ENCODE measurements around the gene C19orf18. TPM values are rescaled to one million over a fixed set of nuclear protein-coding genes. Genes with fewer than 3 reads are reported as not detected.

C19orf18 gene
- total RNA-seq, result under 1 TPM in 1 of 2 donors, not detected in 1; 0.34 TPM

GRCh38 chr19:57974434-57974833 lies at the start of gene C19orf18:
Gene C19orf18 (minus strand): TSS chr19:57974534. CDS start chr19:57974432, 102 bp downstream.

DNA sequence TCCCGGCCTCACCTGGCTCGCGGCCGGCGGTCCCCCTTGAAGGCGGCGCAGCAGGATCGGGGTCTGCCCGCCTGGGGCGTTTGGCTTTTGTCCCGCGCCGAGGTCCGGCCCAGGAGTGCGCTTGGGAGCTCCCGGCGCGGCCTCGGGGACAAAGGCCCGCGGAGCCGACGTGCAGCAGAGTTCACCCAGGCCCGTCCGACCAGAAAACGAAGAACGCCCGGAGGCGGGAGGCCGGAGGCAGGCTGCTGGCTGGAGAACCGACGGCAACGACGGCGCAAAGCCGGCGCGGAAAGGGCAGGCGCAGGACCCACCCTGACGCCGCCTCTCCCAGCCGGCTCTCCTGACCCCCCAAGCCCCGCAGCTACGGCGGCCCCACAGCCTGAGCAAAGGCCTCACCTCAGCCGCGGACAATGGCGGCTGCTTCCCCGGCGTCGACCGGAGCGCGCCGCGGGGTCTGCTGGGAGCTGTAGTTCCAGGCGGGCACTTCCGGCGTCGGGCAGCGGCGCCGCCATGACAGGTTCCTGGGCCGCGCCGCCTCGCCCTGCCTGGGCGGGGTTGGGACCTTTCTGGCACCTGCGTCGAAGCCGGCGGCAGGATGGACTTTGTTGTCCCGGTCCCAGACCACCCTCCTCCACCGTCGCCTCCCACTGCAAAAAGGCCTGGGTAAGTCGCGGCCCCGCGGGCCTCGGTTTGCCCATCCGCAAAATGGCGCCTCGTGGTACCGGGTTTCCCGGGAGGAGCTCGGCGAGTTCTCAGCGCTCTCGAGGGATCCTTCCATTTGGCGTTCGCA lies 28.2 kb upstream of the C19orf18 start, which contains the start of gene ZNF606:
Gene ZNF606, minus strand, starts transcription at position 437 of the 790 bp plus-strand sequence. CDS start 1,501 bp downstream, outside the sequence.

GRCh38 chr19:57947419-57948134 lies 26.8 kb downstream of the C19orf18 start, which contains the start of gene ZNF256:
Gene ZNF256 (minus strand): TSS chr19:57947706. CDS start chr19:57947474, 232 bp downstream.

GRCh38 chr19:57934820-57935665 lies 39.3 kb downstream of the C19orf18 start, which contains the start of gene ZNF418:
Gene ZNF418 (minus strand): TSS chr19:57935402. CDS start chr19:57933822, 1,580 bp downstream.

GRCh38 chr19:57916168-57916995 lies 58.0 kb downstream of the C19orf18 start, which contains the start of gene ZNF417:
Gene ZNF417 (minus strand): TSS chr19:57916592. CDS start chr19:57916411, 181 bp downstream.

Other genes starting within 250 kb of the C19orf18 start
- gene ZNF671, start 246.9 kb downstream of the C19orf18 start, total RNA-seq, result 10 to 100 TPM in 1 of 2 donors, 1 to 10 TPM in 1; 9.7 to 12.0 TPM
- gene ZNF776, start 227.7 kb downstream of the C19orf18 start, total RNA-seq, result 10 to 100 TPM; 14.7 to 15.5 TPM
- gene ZNF586, start 204.9 kb downstream of the C19orf18 start, total RNA-seq, result 10 to 100 TPM in 1 of 2 donors, 1 to 10 TPM in 1; 9.6 to 12.0 TPM
- 1 to 10 TPM; 5.0 to 8.3 TPM for gene ZNF552, start 159.6 kb downstream of the C19orf18 start, total RNA-seq
- gene ZNF587B, start 144.2 kb downstream of the C19orf18 start, total RNA-seq, result 10 to 100 TPM; 13.4 to 34.0 TPM
- 10 to 100 TPM; 21.0 to 29.0 TPM for gene ZNF587, start 124.7 kb downstream of the C19orf18 start, total RNA-seq
- gene ZNF814, start 85.5 kb downstream of the C19orf18 start, total RNA-seq, result 10 to 100 TPM in 1 of 2 donors, 1 to 10 TPM in 1; 9.6 to 12.7 TPM
- 1 to 10 TPM; 8.6 to 9.7 TPM for gene ZNF417, start 57.9 kb downstream of the C19orf18 start, total RNA-seq
- gene ZNF418, start 39.1 kb downstream of the C19orf18 start, total RNA-seq, result 1 to 10 TPM; 3.1 to 6.3 TPM
- 1 to 10 TPM; 3.4 to 7.0 TPM for gene ZNF256, start 26.8 kb downstream of the C19orf18 start, total RNA-seq
- 10 to 100 TPM in 1 of 2 donors, 1 to 10 TPM in 1; 7.7 to 16.5 TPM for gene ZNF606, start 28.3 kb upstream of the C19orf18 start, total RNA-seq
- gene ZSCAN1, start 59.5 kb upstream of the C19orf18 start, total RNA-seq, result not detected
- gene ZNF135, start 84.7 kb upstream of the C19orf18 start, total RNA-seq, result 1 to 10 TPM; 2.7 to 3.4 TPM
- 10 to 100 TPM; 16.0 to 22.7 TPM for gene ZSCAN18, start 123.7 kb upstream of the C19orf18 start, total RNA-seq
- 1 to 10 TPM; 8.0 to 8.3 TPM for gene ZNF329, start 176.3 kb upstream of the C19orf18 start, total RNA-seq
- gene ZNF274, start 208.5 kb upstream of the C19orf18 start, total RNA-seq, result 10 to 100 TPM; 21.7 to 26.0 TPM